ENCODE results near the gene MPDU1.

The MPDU1 gene

GRCh38 chr17:7583253-7584109 is at the start of gene MPDU1:
Gene MPDU1, plus strand, starts transcription at chr17:7583852. Its CDS starts 11 bp downstream, at chr17:7583863.
- peak; percentile 99 for DNase-seq (ENCODE audit: low spot score)

GRCh38 chr17:7538050-7538449 is 45.6 kb upstream of the MPDU1 start:
- no peak for DNase-seq (ENCODE audit: low spot score)

- no peak for DNase-seq (ENCODE audit: low spot score)
These were observed 44.6 kb upstream of the MPDU1 start for GRCh38 chr17:7538891-7539545.

GRCh38 chr17:7541074-7541621 is 42.5 kb upstream of the MPDU1 start:
- no peak for DNase-seq (ENCODE audit: low spot score)

GRCh38 chr17:7544911-7545310 is 38.7 kb upstream of the MPDU1 start:
- DNase-seq (ENCODE audit: low spot score) = no peak

- DNase-seq (ENCODE audit: low spot score) = peak; percentile 38
These were observed 34.9 kb upstream of the MPDU1 start, which contains the start of gene TNFSF12 for GRCh38 chr17:7548585-7549400. Gene TNFSF12, plus strand, starts transcription at chr17:7549058. Its CDS starts 96 bp downstream, at chr17:7549154.

GRCh38 chr17:7549401-7550055 is 34.1 kb upstream of the MPDU1 start:
- no peak for DNase-seq (ENCODE audit: low spot score)

- no peak for DNase-seq (ENCODE audit: low spot score)
These were observed 33.3 kb upstream of the MPDU1 start for GRCh38 chr17:7550344-7550743.

- no peak for DNase-seq (ENCODE audit: low spot score)
These were observed 32.3 kb upstream of the MPDU1 start for GRCh38 chr17:7551396-7551795.

- DNase-seq (ENCODE audit: low spot score) = no peak
These were observed 31.0 kb upstream of the MPDU1 start for GRCh38 chr17:7552621-7553051.

GRCh38 chr17:7553356-7553755 is 30.3 kb upstream of the MPDU1 start:
- DNase-seq (ENCODE audit: low spot score) = no peak

- DNase-seq (ENCODE audit: low spot score) = no peak
These were observed 28.2 kb upstream of the MPDU1 start for GRCh38 chr17:7555320-7555948.

GRCh38 chr17:7556627-7557026 is 27.0 kb upstream of the MPDU1 start:
- no peak for DNase-seq (ENCODE audit: low spot score)

GRCh38 chr17:7557147-7557764 is 26.4 kb upstream of the MPDU1 start:
- DNase-seq (ENCODE audit: low spot score) = no peak

- no peak for DNase-seq (ENCODE audit: low spot score)
These were observed 25.7 kb upstream of the MPDU1 start for GRCh38 chr17:7557775-7558543.

- no peak for DNase-seq (ENCODE audit: low spot score)
These were observed 24.9 kb upstream of the MPDU1 start, which contains the start of gene TNFSF13 for GRCh38 chr17:7558544-7559319. Gene TNFSF13, plus strand, starts transcription at chr17:7558750. Its CDS starts 290 bp downstream, at chr17:7559040.

GRCh38 chr17:7559320-7560171 is 24.1 kb upstream of the MPDU1 start:
- no peak for DNase-seq (ENCODE audit: low spot score)
